Erythroblast (primary cell): Measurements from ENCODE around the gene MYO9B.

Experiments used
- DNase-seq, 2 experiments: peaks; one replicate each; lab custom pipeline; 2025; lab: John Stamatoyannopoulos, UW
- GATA1 ChIP-seq: IDR thresholded peaks from 2 replicates; pipeline ENCODE4 v1.6.1; 2011; ENCODE audit warnings: low read depth, mild to moderate bottlenecking, control low read depth, low read length, moderate library complexity
- POLR2A ChIP-seq: IDR thresholded peaks from 2 replicates; pipeline ENCODE4 v1.6.1; 2011; ENCODE audit warnings: mild to moderate bottlenecking, low read length

The MYO9B gene, protein sequence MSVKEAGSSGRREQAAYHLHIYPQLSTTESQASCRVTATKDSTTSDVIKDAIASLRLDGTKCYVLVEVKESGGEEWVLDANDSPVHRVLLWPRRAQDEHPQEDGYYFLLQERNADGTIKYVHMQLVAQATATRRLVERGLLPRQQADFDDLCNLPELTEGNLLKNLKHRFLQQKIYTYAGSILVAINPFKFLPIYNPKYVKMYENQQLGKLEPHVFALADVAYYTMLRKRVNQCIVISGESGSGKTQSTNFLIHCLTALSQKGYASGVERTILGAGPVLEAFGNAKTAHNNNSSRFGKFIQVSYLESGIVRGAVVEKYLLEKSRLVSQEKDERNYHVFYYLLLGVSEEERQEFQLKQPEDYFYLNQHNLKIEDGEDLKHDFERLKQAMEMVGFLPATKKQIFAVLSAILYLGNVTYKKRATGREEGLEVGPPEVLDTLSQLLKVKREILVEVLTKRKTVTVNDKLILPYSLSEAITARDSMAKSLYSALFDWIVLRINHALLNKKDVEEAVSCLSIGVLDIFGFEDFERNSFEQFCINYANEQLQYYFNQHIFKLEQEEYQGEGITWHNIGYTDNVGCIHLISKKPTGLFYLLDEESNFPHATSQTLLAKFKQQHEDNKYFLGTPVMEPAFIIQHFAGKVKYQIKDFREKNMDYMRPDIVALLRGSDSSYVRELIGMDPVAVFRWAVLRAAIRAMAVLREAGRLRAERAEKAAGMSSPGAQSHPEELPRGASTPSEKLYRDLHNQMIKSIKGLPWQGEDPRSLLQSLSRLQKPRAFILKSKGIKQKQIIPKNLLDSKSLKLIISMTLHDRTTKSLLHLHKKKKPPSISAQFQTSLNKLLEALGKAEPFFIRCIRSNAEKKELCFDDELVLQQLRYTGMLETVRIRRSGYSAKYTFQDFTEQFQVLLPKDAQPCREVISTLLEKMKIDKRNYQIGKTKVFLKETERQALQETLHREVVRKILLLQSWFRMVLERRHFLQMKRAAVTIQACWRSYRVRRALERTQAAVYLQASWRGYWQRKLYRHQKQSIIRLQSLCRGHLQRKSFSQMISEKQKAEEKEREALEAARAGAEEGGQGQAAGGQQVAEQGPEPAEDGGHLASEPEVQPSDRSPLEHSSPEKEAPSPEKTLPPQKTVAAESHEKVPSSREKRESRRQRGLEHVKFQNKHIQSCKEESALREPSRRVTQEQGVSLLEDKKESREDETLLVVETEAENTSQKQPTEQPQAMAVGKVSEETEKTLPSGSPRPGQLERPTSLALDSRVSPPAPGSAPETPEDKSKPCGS (N-terminal part only)

DNA sequence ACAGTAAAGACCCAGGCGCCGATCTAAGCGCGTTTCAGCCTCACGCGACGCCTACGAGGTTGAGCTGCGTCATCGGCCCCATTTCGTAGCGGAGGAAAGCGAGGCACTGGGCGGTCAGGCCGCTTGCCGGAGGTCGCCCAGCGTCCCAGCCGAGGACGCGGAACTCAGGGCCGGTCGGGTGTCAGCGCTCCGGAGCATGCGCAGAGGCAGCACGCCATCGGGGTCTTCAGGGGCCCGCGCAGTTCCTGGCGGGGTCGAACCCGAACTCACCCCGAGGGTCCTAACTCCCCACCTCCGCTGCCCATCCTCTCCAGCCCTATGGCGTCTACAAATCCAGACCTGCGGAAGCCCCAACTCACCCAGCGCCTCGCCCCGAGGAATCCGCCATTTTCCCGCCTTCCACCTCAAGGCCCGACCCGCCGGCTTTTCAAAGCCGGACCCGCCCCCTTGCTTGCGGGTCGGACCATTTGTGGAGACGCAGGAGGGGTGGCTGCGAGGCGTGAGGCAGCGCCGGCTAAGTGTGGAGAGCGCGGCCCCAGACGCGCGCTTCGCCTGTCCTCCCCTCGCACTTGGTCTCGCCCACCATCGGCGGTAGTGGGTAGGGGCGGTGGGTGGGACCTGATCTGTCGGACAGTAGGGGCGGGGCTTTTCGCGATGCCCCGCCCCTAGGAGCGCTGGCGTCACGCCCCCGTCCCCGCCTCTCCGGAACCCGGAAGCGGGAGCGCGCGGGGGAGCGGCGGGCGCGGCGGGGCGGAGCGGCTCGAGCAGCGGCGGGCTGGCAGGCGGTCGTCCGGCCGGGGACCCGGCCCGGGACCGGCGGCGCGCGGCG, at the start of gene MYO9B, which contains the start of gene HAUS8:
MYO9B (plus strand) TSS at position 743 of the 829 bp plus-strand sequence. CDS start 25,941 bp downstream, outside the sequence.
HAUS8 (minus strand) TSS at position 418 of the 829 bp plus-strand sequence; CDS start at position 388, 30 bp downstream.
- DNase-seq = peak; percentile 100
- TF ChIP-seq POLR2A (peak; percentile 94), GATA1 (no peak)

DNA sequence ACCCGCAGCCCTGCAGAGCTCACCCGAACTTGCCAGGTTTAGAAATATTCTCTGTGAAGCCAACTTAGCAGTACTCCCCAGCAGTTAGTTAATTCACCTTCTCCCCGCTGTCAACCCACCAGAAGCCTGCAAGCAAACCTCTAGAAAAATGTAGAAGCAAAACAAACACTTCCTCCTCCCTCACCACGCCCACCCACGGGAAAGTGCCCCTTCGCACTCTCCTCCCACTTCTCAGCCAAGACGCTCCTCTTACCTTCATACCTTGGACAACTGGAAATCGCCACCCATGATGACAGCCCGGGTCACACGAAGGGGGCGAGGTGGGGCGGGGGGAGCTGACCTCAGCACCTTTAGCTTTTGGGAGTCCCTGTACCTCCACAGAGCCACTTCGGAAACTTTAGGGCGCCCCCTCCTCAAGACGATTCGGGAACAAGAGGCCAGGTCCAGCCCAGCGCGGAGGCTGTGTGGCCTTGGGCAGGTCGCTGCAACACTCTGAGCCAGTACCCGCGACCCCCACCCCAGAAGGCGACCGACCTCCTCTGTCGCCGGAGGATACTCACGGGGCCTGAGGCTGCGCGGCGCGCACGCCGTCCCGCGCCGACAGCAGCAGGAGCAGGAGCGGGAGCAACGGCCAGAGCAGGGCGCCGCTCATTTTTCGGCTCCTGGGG, 49.5 kb upstream of the MYO9B start:
- TF ChIP-seq POLR2A (no peak), GATA1 (no peak)
- no peak for DNase-seq

DNA sequence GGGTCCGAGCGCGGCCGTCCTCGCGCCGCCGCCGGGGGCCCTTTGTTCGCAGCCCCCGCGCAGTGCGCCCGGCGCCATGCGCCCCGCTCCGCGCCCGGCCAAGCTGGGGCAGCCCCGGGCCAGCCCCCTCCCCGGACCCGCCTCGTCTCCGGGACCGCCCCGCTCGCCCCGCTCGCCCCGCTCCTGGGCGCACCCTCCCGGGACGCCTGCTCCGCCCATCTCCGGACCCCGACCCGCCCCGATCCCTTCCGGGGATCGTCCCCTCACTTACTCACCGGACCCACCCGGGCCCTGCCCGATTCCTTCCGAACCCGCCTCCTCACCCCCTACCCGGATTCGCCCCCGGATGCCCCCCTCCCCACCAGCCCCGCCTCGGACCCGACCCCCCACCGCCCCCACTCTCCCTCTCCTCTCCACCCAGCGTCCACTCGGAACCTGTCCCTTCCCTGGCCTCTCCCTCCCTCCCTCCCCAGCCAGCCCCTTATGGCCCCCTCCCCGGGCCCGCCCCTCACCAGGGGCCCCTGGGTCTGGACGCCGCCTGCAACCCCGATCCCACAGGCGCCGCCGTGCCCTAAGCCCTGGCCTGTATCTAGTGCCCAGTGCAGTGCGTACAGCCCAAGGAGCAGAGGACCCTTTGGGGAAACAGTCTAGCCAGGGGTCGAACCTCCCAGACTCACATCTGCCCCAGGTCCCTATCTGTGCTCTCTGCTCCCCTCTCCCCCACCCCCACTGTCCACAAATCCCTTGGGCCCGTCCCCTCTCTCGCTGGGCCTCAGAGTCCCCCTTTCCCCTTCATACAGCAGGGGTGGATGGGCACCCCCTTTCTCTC, 48.7 kb upstream of the MYO9B start, which contains the start of gene CPAMD8:
CPAMD8 (minus strand) TSS at position 105 of the 829 bp plus-strand sequence. CDS start 168 bp downstream, outside the sequence.
- TF ChIP-seq GATA1 = no peak
- TF ChIP-seq POLR2A = no peak
- no peak for DNase-seq

DNA sequence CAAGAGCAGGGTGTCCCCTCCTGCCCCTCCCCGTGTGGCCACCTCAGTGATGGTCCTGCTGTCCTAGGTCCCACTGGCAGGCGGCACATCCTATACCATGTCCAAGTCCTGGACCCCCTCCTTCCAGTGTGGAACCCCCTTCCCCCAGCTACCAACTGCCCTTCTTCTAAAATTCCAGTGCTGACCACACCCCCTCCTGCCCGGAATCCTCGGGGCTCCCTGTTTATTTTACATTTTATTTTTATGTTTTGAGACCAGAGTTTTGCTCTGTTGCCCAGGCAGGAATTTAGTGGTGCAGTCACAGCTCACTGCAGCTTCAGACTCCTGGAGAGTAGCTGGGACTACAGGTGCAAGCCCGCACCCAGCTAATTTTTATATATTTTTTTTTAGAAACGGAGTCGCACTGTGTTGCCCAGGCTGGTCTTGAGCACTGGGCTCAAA, 48.0 kb upstream of the MYO9B start:
- TF ChIP-seq GATA1 (no peak), POLR2A (no peak)
- DNase-seq = no peak

DNA sequence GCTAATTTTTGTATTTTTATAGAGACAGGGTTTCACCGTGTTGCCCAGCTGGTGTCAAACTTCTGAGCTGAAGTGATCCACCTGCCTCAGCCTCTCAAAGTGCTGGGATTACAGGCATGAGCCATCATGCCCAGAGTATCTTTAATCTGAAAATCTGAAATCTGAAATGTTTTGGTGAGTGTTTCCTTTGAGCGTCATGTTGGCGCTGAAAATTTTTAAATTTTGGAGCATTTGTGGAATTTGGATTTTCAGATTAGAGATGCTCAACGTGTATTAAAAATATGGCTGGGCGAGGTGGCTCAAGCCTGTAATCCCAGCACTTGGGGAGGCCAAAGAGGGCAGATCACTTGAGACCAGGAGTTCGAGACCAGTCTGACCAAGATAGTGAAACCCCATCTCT, 43.8 kb upstream of the MYO9B start:
- TF ChIP-seq POLR2A (no peak), GATA1 (no peak)
- DNase-seq = no peak

DNA sequence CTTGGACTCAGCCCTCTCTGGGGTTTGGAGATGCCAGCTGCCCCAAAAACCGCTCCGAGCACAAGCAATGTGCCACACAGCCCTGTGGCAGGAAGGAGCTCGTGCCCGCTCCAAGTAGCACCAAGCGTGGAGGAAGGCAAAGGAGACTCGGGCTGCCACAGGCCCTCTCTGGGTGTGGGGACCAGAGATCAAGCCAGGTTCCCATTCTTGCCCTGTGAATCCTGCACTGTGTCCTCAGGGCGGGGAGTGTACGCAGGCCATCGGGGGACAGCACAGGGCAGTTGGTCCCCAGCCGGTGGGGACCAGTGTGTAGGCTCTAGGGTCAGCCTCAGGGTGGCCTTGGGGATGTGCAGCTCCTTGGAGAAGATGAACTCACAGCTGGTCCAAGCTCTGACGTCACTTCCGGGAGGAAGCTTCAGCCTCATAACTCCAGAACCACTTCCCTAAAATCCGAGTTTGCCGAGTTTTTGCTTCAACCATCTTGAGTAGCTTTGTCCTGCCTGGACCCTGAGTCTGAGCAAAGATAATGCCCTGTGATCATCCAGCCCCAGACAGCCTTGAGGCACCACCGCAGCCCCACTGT, 39.6 kb upstream of the MYO9B start:
- DNase-seq = peak; percentile 27 to 32
- no peak for TF ChIP-seq GATA1
- TF ChIP-seq POLR2A = no peak

DNA sequence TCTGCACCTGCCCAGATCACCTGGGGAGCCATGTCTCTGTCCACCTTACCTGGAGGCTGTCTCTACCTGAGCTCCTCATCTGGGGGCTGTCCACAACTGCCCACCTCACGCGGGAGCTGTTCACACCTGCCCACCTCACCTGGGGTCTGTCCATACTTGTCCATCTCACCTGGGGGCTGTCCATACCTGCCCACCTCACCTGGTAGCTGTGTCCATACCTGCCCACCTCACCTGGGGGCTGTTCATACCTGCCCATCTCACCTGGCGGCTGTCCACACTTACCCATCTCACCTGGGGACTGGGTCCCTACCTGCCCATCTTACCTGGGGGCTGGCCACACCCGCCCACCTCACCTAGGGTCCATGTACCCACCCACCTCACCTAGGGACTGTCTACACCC, 38.9 kb upstream of the MYO9B start:
- TF ChIP-seq GATA1 (no peak), POLR2A (no peak)
- no peak for DNase-seq

DNA sequence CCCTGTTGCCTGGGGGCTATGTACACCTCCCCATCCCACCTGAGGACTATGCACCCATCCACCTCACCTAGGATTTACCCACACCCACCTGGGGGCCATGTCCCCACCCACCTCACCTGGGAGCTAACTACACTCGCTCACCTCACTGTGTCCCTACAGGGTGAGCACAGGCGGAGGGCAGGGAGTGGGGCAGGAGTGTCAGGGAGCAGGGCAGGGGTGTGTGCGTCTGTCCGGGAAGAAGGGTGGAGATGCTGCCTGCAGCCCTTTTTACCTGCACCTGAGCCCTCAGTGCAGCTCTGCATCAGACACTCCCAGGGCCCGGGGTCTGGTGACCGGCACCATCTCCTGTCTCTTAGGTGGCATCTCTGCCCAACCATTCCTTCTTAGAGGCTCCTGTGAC, 38.4 kb upstream of the MYO9B start:
- TF ChIP-seq POLR2A = no peak
- no peak for TF ChIP-seq GATA1
- no peak for DNase-seq

DNA sequence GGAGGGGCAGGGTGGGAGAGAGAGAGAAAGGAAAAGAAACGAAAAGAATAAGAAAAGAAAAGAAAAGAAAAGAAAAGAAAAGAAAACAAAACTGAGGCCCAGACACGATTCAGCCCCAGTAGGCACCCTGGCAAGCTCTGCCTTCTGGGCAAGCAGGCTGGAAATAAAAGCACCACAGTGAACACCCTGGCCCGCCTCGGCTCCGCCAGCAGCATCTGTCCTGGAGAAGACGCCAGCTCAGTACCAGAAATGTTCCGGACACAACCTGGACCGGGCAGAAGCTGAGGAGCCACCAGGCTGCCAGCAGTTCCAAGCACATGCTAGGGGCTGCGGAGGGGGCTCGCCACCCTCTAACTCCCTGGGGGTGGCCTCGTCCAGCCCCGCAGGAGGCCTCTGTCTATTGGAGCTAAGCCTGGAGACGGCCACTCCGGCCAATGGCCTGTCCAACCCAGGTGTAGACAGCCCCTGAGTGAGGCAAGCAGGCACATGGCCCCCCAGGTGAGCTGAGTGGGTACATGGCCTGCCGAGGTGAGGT, 37.5 kb upstream of the MYO9B start:
- no peak for DNase-seq

DNA sequence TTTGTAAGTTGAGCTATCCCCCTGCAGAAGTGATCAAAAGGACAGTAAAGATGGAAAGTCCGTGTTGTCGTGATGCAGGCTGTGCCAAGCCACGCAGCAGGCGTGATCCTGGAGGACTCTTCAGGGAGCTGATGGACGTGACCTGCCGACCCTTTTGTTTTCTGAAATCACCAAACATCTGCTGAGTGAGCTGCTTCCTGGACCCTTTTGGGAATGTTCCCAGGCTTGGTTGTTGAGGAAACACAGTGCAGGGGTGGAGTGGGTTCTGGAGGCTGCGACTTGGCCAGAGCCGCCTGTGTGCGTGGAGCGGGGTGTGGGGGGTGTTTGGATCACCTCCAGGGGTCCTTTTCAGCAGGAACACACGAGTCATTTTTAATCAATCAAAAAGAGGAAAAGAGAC, 33.6 kb upstream of the MYO9B start:
- TF ChIP-seq GATA1 (no peak), POLR2A (no peak)
- DNase-seq = no peak

More for the DNA sequence above, 37.5 kb upstream of the MYO9B start:
- TF ChIP-seq GATA1 (no peak), POLR2A (no peak)

DNA sequence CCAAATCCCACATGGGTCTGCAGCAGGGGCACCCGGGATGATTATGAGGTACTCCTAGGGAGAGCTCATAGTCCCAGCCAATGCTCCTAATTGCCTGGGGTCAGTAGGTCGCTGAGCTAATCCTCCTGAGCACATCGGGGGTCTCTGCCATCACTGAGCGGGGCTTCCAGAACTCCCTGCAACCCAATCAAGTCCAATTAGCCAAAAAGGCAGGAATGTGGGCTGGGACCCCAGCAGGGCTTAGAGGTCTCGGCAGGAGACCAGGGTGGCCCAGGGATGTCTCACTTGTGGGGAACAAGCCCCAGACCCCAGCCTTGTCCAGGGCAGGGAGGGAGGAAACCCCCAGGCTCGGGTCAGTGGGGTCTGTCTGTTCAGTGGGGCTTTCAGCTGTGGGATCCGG, 31.8 kb upstream of the MYO9B start:
- DNase-seq = no peak
- no peak for TF ChIP-seq POLR2A
- no peak for TF ChIP-seq GATA1
